Measurements from ENCODE around the gene SNX5.

Gene SNX5

GRCh38 chr20:17950670-17951069 is 17.9 kb downstream of the SNX5 start:
- TF ChIP-seq CTCF (IDR thresholded peaks at IDR 0.05; ENCODE audit: low read depth, low read length) = no peak
- no peak for DNase-seq (ENCODE audit: extremely low read depth, low read depth)

- TF ChIP-seq CTCF (IDR thresholded peaks at IDR 0.05; ENCODE audit: low read depth, low read length) = no peak
- no peak for DNase-seq (ENCODE audit: extremely low read depth, low read depth)
These were observed 18.7 kb downstream of the SNX5 start for GRCh38 chr20:17949899-17950298.

GRCh38 chr20:17948442-17948841 is 20.2 kb downstream of the SNX5 start:
- no peak for TF ChIP-seq CTCF (IDR thresholded peaks at IDR 0.05; ENCODE audit: low read depth, low read length)

GRCh38 chr20:17947474-17947815 is 21.1 kb downstream of the SNX5 start:
- no peak for TF ChIP-seq CTCF (IDR thresholded peaks at IDR 0.05; ENCODE audit: low read depth, low read length)
- no peak for DNase-seq (ENCODE audit: extremely low read depth, low read depth)

More at GRCh38 chr20:17948442-17948841, 20.2 kb downstream of the SNX5 start:
- no peak for DNase-seq (ENCODE audit: extremely low read depth, low read depth)

- DNase-seq (ENCODE audit: extremely low read depth, low read depth) = no peak
- no peak for TF ChIP-seq CTCF (IDR thresholded peaks at IDR 0.05; ENCODE audit: low read depth, low read length)
These were observed 21.8 kb downstream of the SNX5 start for GRCh38 chr20:17946572-17947473.

GRCh38 chr20:17946040-17946439 is 22.6 kb downstream of the SNX5 start:
- TF ChIP-seq CTCF (IDR thresholded peaks at IDR 0.05; ENCODE audit: low read depth, low read length) = no peak
- DNase-seq (ENCODE audit: extremely low read depth, low read depth) = no peak

GRCh38 chr20:17944854-17945474 is 23.6 kb downstream of the SNX5 start:
- no peak for DNase-seq (ENCODE audit: extremely low read depth, low read depth)
- TF ChIP-seq CTCF (IDR thresholded peaks at IDR 0.05; ENCODE audit: low read depth, low read length) = no peak

Data from AG09319 (cell line).